HepG2 (cell line): Measurements from ENCODE around the gene EGR1. TPM values are rescaled to one million over a fixed set of nuclear protein-coding genes. Genes with fewer than 3 reads are reported as not detected.
A peak's percentile ranks its signal among the peaks of the same experiment; 100 is the strongest.

Experiments
- HOXA5 ChIP-seq: sonication (generic); formaldehyde crosslinking; IDR thresholded peaks from 2 replicates; pipeline ENCODE4 v1.4.0; 2020; ENCODE audit warnings: missing genetic modification reagents
- HOXA7 ChIP-seq: sonication (generic); formaldehyde crosslinking; IDR thresholded peaks from 2 replicates; pipeline ENCODE4 v1.8.1; 2022; ENCODE audit warnings: mild to moderate bottlenecking, missing genetic modification reagents, moderate library complexity
- NPAS2 ChIP-seq: sonication (generic); formaldehyde crosslinking; IDR thresholded peaks from 2 replicates; pipeline ENCODE4 v1.8.0; 2022; ENCODE audit warnings: mild to moderate bottlenecking, missing genetic modification reagents, borderline replicate concordance
- RBAK ChIP-seq: sonication (generic); formaldehyde crosslinking; IDR thresholded peaks from 2 replicates; pipeline ENCODE4 v1.5.1; 2020; ENCODE audit warnings: mild to moderate bottlenecking, missing genetic modification reagents
- RORA ChIP-seq: sonication (generic); formaldehyde crosslinking; IDR thresholded peaks from 2 replicates; pipeline ENCODE4 v1.5.0; 2020; ENCODE audit warnings: mild to moderate bottlenecking, missing genetic modification reagents, moderate library complexity
- RXRB ChIP-seq: IDR thresholded peaks from 2 replicates; pipeline ENCODE4 v1.6.1; 2016; ENCODE audit warnings: borderline replicate concordance, missing genetic modification reagents, missing compliant biosample characterization
- SCMH1 ChIP-seq: sonication (generic); formaldehyde crosslinking; IDR thresholded peaks from 2 replicates; pipeline ENCODE4 v1.9.0; 2021; ENCODE audit warnings: missing genetic modification reagents, mild to moderate bottlenecking, borderline replicate concordance
- SMARCC2 ChIP-seq: fragments of 450-650 bp; IDR thresholded peaks from 2 replicates; pipeline ENCODE4 v1.6.1; 2017; ENCODE audit warnings: antibody characterized with exemption, mild to moderate bottlenecking
- TAF15 ChIP-seq: fragments of 200-400 bp; formaldehyde crosslinking; IDR thresholded peaks from one replicate; pipeline ENCODE4 v1.6.1; 2018; ENCODE audit warnings: mild to moderate bottlenecking, low read depth, low read length; ENCODE audit not compliant: poor library complexity, severe bottlenecking
- XRCC5 ChIP-seq: fragments of 200-400 bp; formaldehyde crosslinking; optimal IDR thresholded peaks from 2 replicates; pipeline ENCODE3; 2017; ENCODE audit warnings: mild to moderate bottlenecking, low read length
- ZFX ChIP-seq: sonication (generic); formaldehyde crosslinking; IDR thresholded peaks from 2 replicates; pipeline ENCODE4 v1.4.0; 2020; ENCODE audit warnings: mild to moderate bottlenecking, low read depth, missing genetic modification reagents, moderate library complexity
- ZNF138 ChIP-seq: sonication (generic); formaldehyde crosslinking; IDR thresholded peaks from 2 replicates; pipeline ENCODE4 v1.5.0; 2020; ENCODE audit warnings: mild to moderate bottlenecking, low read depth, missing genetic modification reagents
- ZNF598 ChIP-seq: sonication (generic); formaldehyde crosslinking; IDR thresholded peaks from 2 replicates; pipeline ENCODE4 v1.5.1; 2020; ENCODE audit warnings: mild to moderate bottlenecking, missing genetic modification reagents, borderline replicate concordance
- ZNF83 ChIP-seq: sonication (generic); formaldehyde crosslinking; IDR thresholded peaks from 2 replicates; pipeline ENCODE4 v1.4.0; 2020; ENCODE audit warnings: missing genetic modification reagents, mild to moderate bottlenecking, borderline replicate concordance
- polyA plus RNA-seq, 8 experiments: library from polyadenylated mRNA; depleted of rRNA in 3 of 8; stranded (reverse) in 7 of 8; unstranded in 1 of 8; fragments of >200 nt; fragmentation: Illumina TruSeq in 4 of 8; extraction: Trizol in 4 of 8; gene quantifications; 2 replicates each; pipeline versions ENCODE4 v1.2.1 to v1.2.3, GENCODE V29; 2011 to 2016; ENCODE audit warnings: low read depth in 4 of 8, missing spikeins in 1 of 8, mixed read lengths in 1 of 8; ENCODE audit not compliant: insufficient read depth in 1 of 8
- total RNA-seq, 5 experiments: library from RNA; depleted of rRNA; stranded (reverse); fragments of >200 nt; fragmentation: Illumina TruSeq; extraction: Trizol; gene quantifications; 2 replicates each; pipeline ENCODE4 v1.2.3, GENCODE V29; 2016; ENCODE audit warnings: low read depth in 1 of 5
- TF ChIP-seq, protein P1 (sequence below): sonication (generic); formaldehyde crosslinking; IDR thresholded peaks from 2 replicates; pipeline ENCODE4 v1.5.1; 2020; ENCODE audit warnings: mild to moderate bottlenecking, missing genetic modification reagents, borderline replicate concordance
- TF ChIP-seq, protein P2 (sequence below): sonication (generic); formaldehyde crosslinking; IDR thresholded peaks from 2 replicates; pipeline ENCODE4 v1.4.0; 2020; ENCODE audit warnings: missing genetic modification reagents, borderline replicate concordance
- TF ChIP-seq, protein P3 (sequence below): sonication (generic); formaldehyde crosslinking; IDR thresholded peaks from 2 replicates; pipeline ENCODE4 v1.4.0; 2020; ENCODE audit warnings: missing genetic modification reagents

The EGR1 gene
- total and polyA plus RNA-seq, 2 of the 13 experiments (the other 11 are each of a cell fraction or from before 2014, with no cell fraction given), result 4.1 to 4.5 TPM

DNA sequence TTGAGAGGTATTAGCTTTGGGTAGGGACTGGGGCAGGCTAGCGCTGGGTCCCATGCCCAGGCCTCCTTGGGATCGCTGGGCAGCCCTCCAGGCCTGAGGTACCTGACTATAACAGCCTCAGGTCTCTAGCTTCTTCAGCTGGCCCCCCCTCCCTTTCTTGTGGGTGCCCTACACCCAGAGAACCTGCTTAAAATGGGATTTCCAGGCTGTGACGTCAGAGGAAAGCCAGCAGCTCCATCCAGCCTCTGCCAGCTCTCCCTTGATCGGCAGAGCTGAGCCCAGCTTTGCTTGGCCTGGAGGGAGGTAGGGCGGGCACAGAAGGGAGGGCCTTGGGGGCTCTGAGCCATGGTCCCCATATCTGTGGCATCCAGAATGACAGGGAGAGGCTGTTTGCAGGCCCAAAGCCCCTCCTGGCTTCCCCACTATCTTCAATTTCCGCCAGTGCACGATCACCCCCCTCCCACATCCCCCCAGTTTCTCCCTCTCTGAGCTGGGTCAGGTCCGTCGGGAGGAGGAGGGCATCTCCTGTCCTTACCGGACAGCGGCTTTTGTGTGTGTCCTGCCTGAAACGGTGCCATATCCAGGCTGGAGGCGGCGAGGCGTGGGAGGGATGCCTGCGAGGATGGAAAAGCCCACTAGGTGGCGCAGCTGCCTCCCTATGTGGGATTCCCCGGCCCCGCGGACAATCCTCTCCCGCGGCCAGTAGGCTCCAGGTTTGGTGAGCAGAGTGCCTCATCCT is 15.6 kb upstream of the EGR1 start (continued):
- TF ChIP-seq ZFX (CRISPR knock-in tag), result peak; percentile 56; the same call in 1 of the 2 replicates
- TF ChIP-seq RBAK (CRISPR knock-in tag), result no peak
- no peak for TF ChIP-seq ZNF138 (CRISPR knock-in tag)
- TF ChIP-seq RORA (CRISPR knock-in tag), result no peak
- TF ChIP-seq HOXA5 (CRISPR knock-in tag), result no peak
- no peak for TF ChIP-seq HOXA7
- TF ChIP-seq RXRB (CRISPR knock-in tag), result no peak
- TF ChIP-seq, protein P1, sequence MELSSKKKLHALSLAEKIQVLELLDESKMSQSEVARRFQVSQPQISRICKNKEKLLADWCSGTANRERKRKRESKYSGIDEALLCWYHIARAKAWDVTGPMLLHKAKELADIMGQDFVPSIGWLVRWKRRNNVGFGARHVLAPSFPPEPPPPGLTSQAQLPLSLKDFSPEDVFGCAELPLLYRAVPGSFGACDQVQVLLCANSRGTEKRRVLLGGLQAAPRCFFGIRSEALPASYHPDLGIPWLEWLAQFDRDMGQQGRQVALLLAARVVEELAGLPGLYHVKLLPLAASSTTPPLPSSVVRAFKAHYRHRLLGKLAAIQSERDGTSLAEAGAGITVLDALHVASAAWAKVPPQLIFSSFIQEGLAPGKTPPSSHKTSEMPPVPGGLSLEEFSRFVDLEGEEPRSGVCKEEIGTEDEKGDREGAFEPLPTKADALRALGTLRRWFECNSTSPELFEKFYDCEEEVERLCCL (CRISPR knock-in tag), result no peak
- TF ChIP-seq, protein P2, sequence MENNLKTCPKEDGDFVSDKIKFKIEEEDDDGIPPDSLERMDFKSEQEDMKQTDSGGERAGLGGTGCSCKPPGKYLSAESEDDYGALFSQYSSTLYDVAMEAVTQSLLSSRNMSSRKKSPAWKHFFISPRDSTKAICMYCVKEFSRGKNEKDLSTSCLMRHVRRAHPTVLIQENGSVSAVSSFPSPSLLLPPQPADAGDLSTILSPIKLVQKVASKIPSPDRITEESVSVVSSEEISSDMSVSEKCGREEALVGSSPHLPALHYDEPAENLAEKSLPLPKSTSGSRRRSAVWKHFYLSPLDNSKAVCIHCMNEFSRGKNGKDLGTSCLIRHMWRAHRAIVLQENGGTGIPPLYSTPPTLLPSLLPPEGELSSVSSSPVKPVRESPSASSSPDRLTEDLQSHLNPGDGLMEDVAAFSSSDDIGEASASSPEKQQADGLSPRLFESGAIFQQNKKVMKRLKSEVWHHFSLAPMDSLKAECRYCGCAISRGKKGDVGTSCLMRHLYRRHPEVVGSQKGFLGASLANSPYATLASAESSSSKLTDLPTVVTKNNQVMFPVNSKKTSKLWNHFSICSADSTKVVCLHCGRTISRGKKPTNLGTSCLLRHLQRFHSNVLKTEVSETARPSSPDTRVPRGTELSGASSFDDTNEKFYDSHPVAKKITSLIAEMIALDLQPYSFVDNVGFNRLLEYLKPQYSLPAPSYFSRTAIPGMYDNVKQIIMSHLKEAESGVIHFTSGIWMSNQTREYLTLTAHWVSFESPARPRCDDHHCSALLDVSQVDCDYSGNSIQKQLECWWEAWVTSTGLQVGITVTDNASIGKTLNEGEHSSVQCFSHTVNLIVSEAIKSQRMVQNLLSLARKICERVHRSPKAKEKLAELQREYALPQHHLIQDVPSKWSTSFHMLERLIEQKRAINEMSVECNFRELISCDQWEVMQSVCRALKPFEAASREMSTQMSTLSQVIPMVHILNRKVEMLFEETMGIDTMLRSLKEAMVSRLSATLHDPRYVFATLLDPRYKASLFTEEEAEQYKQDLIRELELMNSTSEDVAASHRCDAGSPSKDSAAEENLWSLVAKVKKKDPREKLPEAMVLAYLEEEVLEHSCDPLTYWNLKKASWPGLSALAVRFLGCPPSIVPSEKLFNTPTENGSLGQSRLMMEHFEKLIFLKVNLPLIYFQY (CRISPR knock-in tag), result no peak
- peak; percentile 76 for TF ChIP-seq XRCC5
- no peak; the same call in 1 of the 2 replicates for TF ChIP-seq ZNF83
- TF ChIP-seq ZNF598 (CRISPR knock-in tag), result peak; percentile 86; the same call in 1 of the 2 replicates
- no peak for TF ChIP-seq NPAS2
- TF ChIP-seq SCMH1 (CRISPR knock-in tag), result no peak
- TF ChIP-seq, protein P3, sequence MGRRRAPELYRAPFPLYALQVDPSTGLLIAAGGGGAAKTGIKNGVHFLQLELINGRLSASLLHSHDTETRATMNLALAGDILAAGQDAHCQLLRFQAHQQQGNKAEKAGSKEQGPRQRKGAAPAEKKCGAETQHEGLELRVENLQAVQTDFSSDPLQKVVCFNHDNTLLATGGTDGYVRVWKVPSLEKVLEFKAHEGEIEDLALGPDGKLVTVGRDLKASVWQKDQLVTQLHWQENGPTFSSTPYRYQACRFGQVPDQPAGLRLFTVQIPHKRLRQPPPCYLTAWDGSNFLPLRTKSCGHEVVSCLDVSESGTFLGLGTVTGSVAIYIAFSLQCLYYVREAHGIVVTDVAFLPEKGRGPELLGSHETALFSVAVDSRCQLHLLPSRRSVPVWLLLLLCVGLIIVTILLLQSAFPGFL, result no peak
- no peak for TF ChIP-seq TAF15
- TF ChIP-seq SMARCC2, result no peak
